Measurements from ENCODE around the gene DHRS3.

DNA sequence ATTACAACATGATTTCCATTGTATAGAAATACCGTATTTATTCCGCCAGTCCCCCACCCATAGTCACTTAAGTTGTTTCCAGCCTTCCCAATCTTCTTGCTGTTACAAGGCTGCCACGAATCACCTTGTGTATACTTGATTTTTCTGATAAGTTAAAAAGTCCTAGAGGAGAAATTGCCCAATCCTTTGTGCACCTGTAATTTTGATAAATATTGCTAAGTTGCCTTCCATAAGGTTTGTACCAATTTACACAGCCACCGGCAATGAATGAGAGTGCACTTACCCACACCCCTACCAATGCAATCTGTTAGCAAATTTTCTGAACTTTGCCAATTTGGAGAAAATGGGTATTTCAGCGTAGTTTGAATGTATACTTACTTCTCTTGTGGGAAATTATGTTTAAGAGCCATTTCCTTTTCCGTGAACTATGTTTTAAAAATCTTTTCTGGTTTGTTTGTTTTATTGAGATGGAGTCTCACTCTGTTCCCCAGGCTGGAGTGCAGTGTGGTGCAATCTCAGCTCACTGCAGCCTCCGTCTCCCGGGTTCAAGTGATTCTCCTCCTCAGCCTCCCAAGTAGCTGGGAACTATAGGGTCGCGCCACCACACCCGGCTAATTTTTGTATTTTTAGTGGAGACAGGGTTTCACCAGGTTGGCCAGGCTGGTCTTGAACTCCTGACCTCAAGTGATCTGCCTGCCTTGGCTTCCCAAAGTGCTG lies 87.4 kb downstream of the DHRS3 start:
- TF ChIP-seq, protein P1, sequence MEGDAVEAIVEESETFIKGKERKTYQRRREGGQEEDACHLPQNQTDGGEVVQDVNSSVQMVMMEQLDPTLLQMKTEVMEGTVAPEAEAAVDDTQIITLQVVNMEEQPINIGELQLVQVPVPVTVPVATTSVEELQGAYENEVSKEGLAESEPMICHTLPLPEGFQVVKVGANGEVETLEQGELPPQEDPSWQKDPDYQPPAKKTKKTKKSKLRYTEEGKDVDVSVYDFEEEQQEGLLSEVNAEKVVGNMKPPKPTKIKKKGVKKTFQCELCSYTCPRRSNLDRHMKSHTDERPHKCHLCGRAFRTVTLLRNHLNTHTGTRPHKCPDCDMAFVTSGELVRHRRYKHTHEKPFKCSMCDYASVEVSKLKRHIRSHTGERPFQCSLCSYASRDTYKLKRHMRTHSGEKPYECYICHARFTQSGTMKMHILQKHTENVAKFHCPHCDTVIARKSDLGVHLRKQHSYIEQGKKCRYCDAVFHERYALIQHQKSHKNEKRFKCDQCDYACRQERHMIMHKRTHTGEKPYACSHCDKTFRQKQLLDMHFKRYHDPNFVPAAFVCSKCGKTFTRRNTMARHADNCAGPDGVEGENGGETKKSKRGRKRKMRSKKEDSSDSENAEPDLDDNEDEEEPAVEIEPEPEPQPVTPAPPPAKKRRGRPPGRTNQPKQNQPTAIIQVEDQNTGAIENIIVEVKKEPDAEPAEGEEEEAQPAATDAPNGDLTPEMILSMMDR (IDR thresholded peaks at IDR 0.05; ENCODE audit: insufficient read depth, low read length, poor library complexity, severe bottlenecking) = no peak
- TF ChIP-seq EZH2phosphoT487 (conservative IDR thresholded peaks at IDR 0.05; ENCODE audit: low read length) = no peak
